Gastrocnemius medialis (tissue), 4 donors: ENCODE measurements around the gene RXYLT1.

Source experiments
- POLR2A ChIP-seq, 2 donors: fragments of 450-650 bp; IDR thresholded peaks; one replicate each; pipeline ENCODE4 v1.6.1; 2017; ENCODE audit warnings: antibody characterized with exemption in 2 of 2, mild to moderate bottlenecking in 2 of 2, moderate library complexity in 2 of 2
- TF ChIP-seq, protein P1 (sequence below), 5 experiments: fragments of 450-650 bp in 3 of 5; fragments of 200-600 bp in 2 of 5; sonication (generic) in 2 of 5; IDR thresholded peaks in 4 of 5; conservative IDR thresholded peaks in 1 of 5; 1 replicate in 4 of 5; 2 replicates in 1 of 5; pipeline ENCODE4 v1.5.1; 2016 to 2019; ENCODE audit warnings: antibody characterized with exemption in 5 of 5, mild to moderate bottlenecking in 3 of 5, moderate library complexity in 3 of 5

DNA sequence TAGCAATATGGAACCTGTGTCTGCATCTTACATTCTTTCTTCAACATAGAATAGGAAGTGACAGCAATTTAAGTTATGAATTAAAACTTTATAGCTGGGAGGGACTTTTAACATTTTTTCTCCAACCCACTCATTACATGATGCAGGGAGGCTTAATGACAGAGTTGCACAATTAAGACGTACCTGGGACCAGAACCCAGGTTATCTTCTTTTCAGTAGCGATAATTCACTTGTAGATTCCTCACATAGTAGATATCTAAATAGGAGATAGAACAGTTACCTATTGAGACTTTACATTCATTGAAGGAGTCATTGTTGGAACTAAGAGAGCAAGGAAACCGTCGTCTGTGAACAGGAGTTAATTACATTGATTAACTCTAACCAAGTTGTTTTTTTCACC is 69.9 kb downstream of the RXYLT1 start:
- TF ChIP-seq, protein P1, sequence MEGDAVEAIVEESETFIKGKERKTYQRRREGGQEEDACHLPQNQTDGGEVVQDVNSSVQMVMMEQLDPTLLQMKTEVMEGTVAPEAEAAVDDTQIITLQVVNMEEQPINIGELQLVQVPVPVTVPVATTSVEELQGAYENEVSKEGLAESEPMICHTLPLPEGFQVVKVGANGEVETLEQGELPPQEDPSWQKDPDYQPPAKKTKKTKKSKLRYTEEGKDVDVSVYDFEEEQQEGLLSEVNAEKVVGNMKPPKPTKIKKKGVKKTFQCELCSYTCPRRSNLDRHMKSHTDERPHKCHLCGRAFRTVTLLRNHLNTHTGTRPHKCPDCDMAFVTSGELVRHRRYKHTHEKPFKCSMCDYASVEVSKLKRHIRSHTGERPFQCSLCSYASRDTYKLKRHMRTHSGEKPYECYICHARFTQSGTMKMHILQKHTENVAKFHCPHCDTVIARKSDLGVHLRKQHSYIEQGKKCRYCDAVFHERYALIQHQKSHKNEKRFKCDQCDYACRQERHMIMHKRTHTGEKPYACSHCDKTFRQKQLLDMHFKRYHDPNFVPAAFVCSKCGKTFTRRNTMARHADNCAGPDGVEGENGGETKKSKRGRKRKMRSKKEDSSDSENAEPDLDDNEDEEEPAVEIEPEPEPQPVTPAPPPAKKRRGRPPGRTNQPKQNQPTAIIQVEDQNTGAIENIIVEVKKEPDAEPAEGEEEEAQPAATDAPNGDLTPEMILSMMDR (IDR thresholded peaks at IDR 0.05 in 4 of 5, conservative IDR thresholded peaks at IDR 0.05 in 1 of 5) = no peak
- no peak for TF ChIP-seq POLR2A (IDR thresholded peaks at IDR 0.05)
